Stimulated activated naive CD4-positive, alpha-beta T cell treated with Interleukin-2 at 50 U/mL for 16 hours (primary cell): ENCODE data around the gene PRPF6.

ENCODE experiments used
- DNase-seq: peaks from one replicate; lab custom pipeline; 2025; lab: John Stamatoyannopoulos, UW

PRPF6 gene

GRCh38 chr20:64077541-64077875, 96.6 kb downstream of the PRPF6 start:
- no peak for DNase-seq

GRCh38 chr20:64077876-64078551, 97.1 kb downstream of the PRPF6 start:
- DNase-seq: peak; percentile 36

- no peak for DNase-seq
These were observed 98.0 kb downstream of the PRPF6 start for GRCh38 chr20:64078934-64079272.

- peak; percentile 61 for DNase-seq
These were observed 98.5 kb downstream of the PRPF6 start, which contains the start of gene RGS19 for GRCh38 chr20:64079273-64080012. TSS of gene RGS19 (minus strand) at chr20:64079518. CDS start at chr20:64076886, 2,632 bp downstream.

GRCh38 chr20:64080013-64080812, 99.3 kb downstream of the PRPF6 start, which contains the start of gene OPRL1:
TSS of gene OPRL1 (plus strand) at chr20:64080082. CDS start at chr20:64092721, 12,639 bp downstream.
- peak; percentile 50 for DNase-seq

- DNase-seq: no peak
These were observed 100.1 kb downstream of the PRPF6 start for GRCh38 chr20:64080813-64081623.

GRCh38 chr20:64081624-64081964, 100.7 kb downstream of the PRPF6 start:
- DNase-seq: no peak

- DNase-seq: no peak
These were observed 101.3 kb downstream of the PRPF6 start for GRCh38 chr20:64082126-64082731.
